ENCODE results near the gene ELAVL1.

The ELAVL1 gene

GRCh38 chr19:8005534-8006256, at the start of gene ELAVL1:
ELAVL1 (minus strand) TSS chr19:8005641; CDS start chr19:7991815, 13,826 bp downstream.
- peak within 1 kb of the TSS; percentile 79 for H3K4me3 ChIP-seq (ENCODE audit: low read depth, low read length)
- no peak for TF ChIP-seq CTCF (IDR thresholded peaks at IDR 0.05)
- no peaks in the 10 kb centered on the region for H3K27me3 ChIP-seq (ENCODE audit: control insufficient read depth, insufficient read depth, low read length)
- no peaks in the 10 kb centered on the region for H3K36me3 ChIP-seq (ENCODE audit: control insufficient read depth, insufficient read depth, low read length)
- peak within 1 kb of the TSS; percentile 67 for H3K27ac ChIP-seq
- no peak within 1 kb of the TSS for H3K9ac ChIP-seq
- H3K4me2 ChIP-seq (ENCODE audit: low read length), result peak within 1 kb of the TSS; percentile 89
- H3K4me1 ChIP-seq, result peaks cover 32% of the 10 kb centered on the region
- peaks cover 24% of the 10 kb centered on the region for H3K79me2 ChIP-seq
- H2AFZ ChIP-seq, result peak within 1 kb of the TSS; percentile 96
- H3K9me3 ChIP-seq (ENCODE audit: control insufficient read depth, low read length), result no peaks in the 10 kb centered on the region

GRCh38 chr19:8054169-8054568, 48.7 kb upstream of the ELAVL1 start:
- H2AFZ ChIP-seq, result no peak overlapping the region
- H3K4me2 ChIP-seq (ENCODE audit: low read length), result no peak overlapping the region
- H3K4me1 ChIP-seq, result no peaks in the 10 kb centered on the region
- no peaks in the 10 kb centered on the region for H3K36me3 ChIP-seq (ENCODE audit: control insufficient read depth, insufficient read depth, low read length)
- H3K9me3 ChIP-seq (ENCODE audit: control insufficient read depth, low read length), result no peaks in the 10 kb centered on the region
- H3K79me2 ChIP-seq, result no peaks in the 10 kb centered on the region
- TF ChIP-seq CTCF (IDR thresholded peaks at IDR 0.05), result no peak
- H3K4me3 ChIP-seq (ENCODE audit: low read depth, low read length), result no peak overlapping the region
- H3K27me3 ChIP-seq (ENCODE audit: control insufficient read depth, insufficient read depth, low read length), result no peaks in the 10 kb centered on the region
- H3K27ac ChIP-seq, result no peak overlapping the region
- no peak overlapping the region for H3K9ac ChIP-seq

- Histone ChIP-seq H3K9ac (no peak within 1 kb of the TSS), H3K9me3 (ENCODE audit: control insufficient read depth, low read length) (no peaks in the 10 kb centered on the region), H3K4me3 (ENCODE audit: low read depth, low read length) (no peak within 1 kb of the TSS), H3K4me2 (ENCODE audit: low read length) (no peak within 1 kb of the TSS), H3K27me3 (ENCODE audit: control insufficient read depth, insufficient read depth, low read length) (no peaks in the 10 kb centered on the region), H3K27ac (no peak within 1 kb of the TSS), H3K79me2 (no peaks in the 10 kb centered on the region), H3K36me3 (ENCODE audit: control insufficient read depth, insufficient read depth, low read length) (no peaks in the 10 kb centered on the region), H3K4me1 (no peaks in the 10 kb centered on the region), H2AFZ (no peak within 1 kb of the TSS)
- TF ChIP-seq CTCF (IDR thresholded peaks at IDR 0.05), result no peak
Observed at GRCh38 chr19:8052464-8052859, 47.0 kb upstream of the ELAVL1 start, which contains the start of gene CCL25. CCL25 (plus strand) TSS chr19:8052760; CDS start chr19:8053050, 290 bp downstream.

- Histone ChIP-seq H3K4me1 (no peaks in the 10 kb centered on the region), H3K9ac (no peak overlapping the region), H3K27me3 (ENCODE audit: control insufficient read depth, insufficient read depth, low read length) (no peaks in the 10 kb centered on the region), H3K36me3 (ENCODE audit: control insufficient read depth, insufficient read depth, low read length) (no peaks in the 10 kb centered on the region), H3K79me2 (no peaks in the 10 kb centered on the region), H2AFZ (peak overlapping the region; percentile 66), H3K4me3 (ENCODE audit: low read depth, low read length) (peak overlapping the region; percentile 16), H3K9me3 (ENCODE audit: control insufficient read depth, low read length) (no peaks in the 10 kb centered on the region), H3K27ac (no peak overlapping the region), H3K4me2 (ENCODE audit: low read length) (peak overlapping the region; percentile 58)
- no peak for TF ChIP-seq CTCF (IDR thresholded peaks at IDR 0.05)
Observed at GRCh38 chr19:8050274-8051096, 45.0 kb upstream of the ELAVL1 start.

Data from parathyroid adenoma (tissue), 2 donors.